Endothelial cell of umbilical vein (primary cell): ENCODE measurements around the gene IKZF3. TPM values are rescaled to one million over a fixed set of nuclear protein-coding genes. Genes with fewer than 3 reads are reported as not detected.

Source experiments
- BruUV-seq: library from RNA; stranded (reverse); fragments of 400-500 nt; replicated peaks from 2 replicates; lab custom pipeline; 2021; lab: Mats Ljungman, UMichigan
- CTCF ChIA-PET: fragments of 300-600, 350-600 bp; sonication (Branson Sonifier 250); formaldehyde crosslinking; loops from one replicate; lab custom pipeline; 2021; ENCODE audit warnings: antibody characterized with exemption, inconsistent platforms; lab: Charles Lee
- POLR2A ChIA-PET: fragments of 300-600, 350-600 bp; sonication (Branson Sonifier 250); formaldehyde crosslinking; loops from one replicate; lab custom pipeline; 2021; ENCODE audit warnings: antibody characterized with exemption, inconsistent platforms; lab: Charles Lee
- DNase-seq: peaks from one replicate; pipeline ENCODE4 v3.0.0-alpha.2; 2011; ENCODE audit warnings: low read depth, low spot score
- FAIRE-seq: peaks from 2 replicates; lab custom pipeline; 2011; peaks lifted over from hg19 to GRCh38; lab: Jason Lieb, UNC
- H2AFZ ChIP-seq: 2 replicates; pipeline ENCODE4 v1.6.0; 2012; ENCODE audit warnings: low read depth, low read length, control low read depth, inconsistent platforms
- H3K27ac ChIP-seq: 2 replicates; pipeline ENCODE4 v1.5.1; 2011; ENCODE audit warnings: low read depth, mild to moderate bottlenecking, control low read depth, low read length, moderate library complexity; ENCODE audit not compliant: insufficient read depth
- H3K27me3 ChIP-seq, 2 experiments: 2 replicates each; pipeline versions ENCODE4 v1.6.0 to v1.6.1; 2011; ENCODE audit warnings: low read length in 2 of 2, mixed read lengths in 1 of 2; ENCODE audit not compliant: control insufficient read depth in 2 of 2, insufficient read depth in 2 of 2
- H3K36me3 ChIP-seq, 2 experiments: 2 replicates in 1 of 2; 3 replicates in 1 of 2; pipeline ENCODE4 v1.5.1; 2011; ENCODE audit warnings: low read length in 2 of 2, mild to moderate bottlenecking in 1 of 2, moderate library complexity in 1 of 2; ENCODE audit not compliant: control insufficient read depth in 2 of 2, insufficient read depth in 2 of 2; ENCODE audit errors: extremely low read depth in 1 of 2
- H3K4me1 ChIP-seq: 3 replicates; pipeline ENCODE4 v1.5.1; 2011; ENCODE audit warnings: mild to moderate bottlenecking, low read length; ENCODE audit not compliant: control insufficient read depth, insufficient read depth; ENCODE audit errors: extremely low read depth
- H3K4me2 ChIP-seq: 2 replicates; pipeline ENCODE4 v1.6.1; 2011; ENCODE audit warnings: low read length, control low read depth, mixed read lengths; ENCODE audit not compliant: insufficient read depth
- H3K4me3 ChIP-seq, 3 experiments: fragments of 200-600 bp in 1 of 3; sonication (generic), shearing (Covaris generic) in 1 of 3; replicated peaks in 1 of 3; 2 replicates each; pipeline ENCODE4 v1.5.1; 2011 to 2016; ENCODE audit warnings: control low read depth in 3 of 3, low read length in 3 of 3, mild to moderate bottlenecking in 2 of 3, inconsistent platforms in 1 of 3, low read depth in 1 of 3, moderate library complexity in 1 of 3; ENCODE audit not compliant: insufficient read depth in 1 of 3
- H3K79me2 ChIP-seq: 2 replicates; pipeline ENCODE4 v1.6.0; 2012; ENCODE audit warnings: low read length, inconsistent platforms; ENCODE audit not compliant: control insufficient read depth, insufficient read depth
- H3K9ac ChIP-seq: replicated peaks from 2 replicates; pipeline ENCODE3; 2011; ENCODE audit warnings: low read length, control low read depth; ENCODE audit not compliant: insufficient read depth; ENCODE audit errors: extremely low read depth
- H3K9me1 ChIP-seq: replicated peaks from 3 replicates; pipeline ENCODE4 v1.6.0; 2011; ENCODE audit warnings: mild to moderate bottlenecking, low read length; ENCODE audit not compliant: control insufficient read depth, insufficient read depth; ENCODE audit errors: extremely low read depth
- H3K9me3 ChIP-seq: replicated peaks from 2 replicates; pipeline ENCODE4 v1.5.1; 2012; ENCODE audit warnings: low read length, inconsistent platforms; ENCODE audit not compliant: control insufficient read depth, insufficient read depth
- H4K20me1 ChIP-seq: replicated peaks from 2 replicates; pipeline ENCODE3; 2011; ENCODE audit warnings: mild to moderate bottlenecking, low read length; ENCODE audit not compliant: control insufficient read depth, insufficient read depth; ENCODE audit errors: extremely low read depth
- CTCF ChIP-seq, 2 donors: IDR thresholded peaks; 1 replicate in 1 of 2; 2 replicates in 1 of 2; pipeline ENCODE4 v1.5.1; 2011; ENCODE audit warnings: low read length in 2 of 2, mild to moderate bottlenecking in 2 of 2, moderate library complexity in 2 of 2, control low read depth in 1 of 2, inconsistent platforms in 1 of 2, low read depth in 1 of 2; ENCODE audit not compliant: insufficient read depth in 1 of 2; ENCODE audit errors: extremely low read depth in 1 of 2
- EZH2 ChIP-seq: IDR thresholded peaks from 2 replicates; pipeline ENCODE4 v1.6.1; 2012; ENCODE audit warnings: borderline replicate concordance, low read depth, mild to moderate bottlenecking, moderate library complexity, low read length, inconsistent platforms; ENCODE audit not compliant: severe bottlenecking
- FOS ChIP-seq: IDR thresholded peaks from 2 replicates; pipeline ENCODE4 v1.6.1; 2011; ENCODE audit warnings: mild to moderate bottlenecking, low read length, moderate library complexity, borderline replicate concordance; ENCODE audit not compliant: insufficient read depth
- GATA2 ChIP-seq: IDR thresholded peaks from 2 replicates; pipeline ENCODE4 v1.7.0; 2011; ENCODE audit warnings: low read depth, mild to moderate bottlenecking, moderate library complexity, mixed read lengths, low read length; ENCODE audit not compliant: insufficient read length, insufficient read depth
- JUN ChIP-seq: IDR thresholded peaks from 2 replicates; pipeline ENCODE4 v1.6.1; 2011; ENCODE audit warnings: borderline replicate concordance, low read depth; ENCODE audit not compliant: insufficient read length, insufficient read depth
- MYC ChIP-seq: IDR thresholded peaks from one replicate; pipeline ENCODE4 v1.6.1; 2011; ENCODE audit warnings: mild to moderate bottlenecking, low read depth, low read length
- POLR2A ChIP-seq: IDR thresholded peaks from 2 replicates; pipeline ENCODE4 v1.6.1; 2012; ENCODE audit warnings: low read depth, mild to moderate bottlenecking, control low read depth, low read length
- POLR2AphosphoS5 ChIP-seq: IDR thresholded peaks from 2 replicates; pipeline ENCODE4 v1.6.1; 2012; ENCODE audit warnings: low read depth, mild to moderate bottlenecking, control low read depth, low read length, moderate library complexity; ENCODE audit not compliant: insufficient read depth
- dilution Hi-C: fragments of 300-500 bp; cut with MboI; formaldehyde crosslinking; loops from one replicate; pipeline ENCODE4 v1.15.0; 2019; ENCODE audit warnings: low sequenced_read_pairs; ENCODE audit not compliant: extremely low pct_ligation_motif_present
- intact Hi-C: fragments of 100-400 bp; cut with micrococcal nuclease; formaldehyde crosslinking; loops from one replicate; pipeline ENCODE4 v1.10.0; 2022
- polyA plus RNA-seq, 4 experiments: library from polyadenylated mRNA; depleted of rRNA in 3 of 4; stranded (reverse) in 3 of 4; unstranded in 1 of 4; fragments of >200 nt; gene quantifications; 2 replicates each; pipeline versions ENCODE4 v1.2.1 to v1.2.3, GENCODE V29; 2011 to 2012; ENCODE audit warnings: missing spikeins in 1 of 4
- total RNA-seq: library from RNA; stranded (reverse); gene quantifications from 2 replicates; pipeline ENCODE4 v1.2.3, GENCODE V29; 2021
- TF ChIP-seq, protein P1 (sequence below): IDR thresholded peaks from 2 replicates; pipeline ENCODE4 v1.6.1; 2011; ENCODE audit not compliant: insufficient read depth, insufficient read length

The IKZF3 gene
- total and polyA plus RNA-seq, 2 donors (not counting 3 experiments of a cell fraction or from before 2014, with no cell fraction given) = not detected

- CTCF ChIA-PET = interaction anchor here (0.6 to 1.1 kb wide), 4 partner anchors 8 to 82 kb away, joined by 3 to 4 read pairs (median 3); partner anchors contain the start of gene MIEN1
Measured at GRCh38 chr17:39812466-39812865, 51.6 kb downstream of the IKZF3 start.

More at GRCh38 chr17:39812466-39812865, 51.6 kb downstream of the IKZF3 start:
- no peaks in the 10 kb centered on the region for H3K9me1 ChIP-seq
- H3K9me3 ChIP-seq = no peaks in the 10 kb centered on the region
- no peak for FAIRE-seq
- no peak overlapping the region for H2AFZ ChIP-seq
- peaks cover 31 to 51% of the 10 kb centered on the region in 2 experiments for H3K27me3 ChIP-seq
- POLR2A ChIA-PET = no interaction called here
- intact Hi-C loops = no loop called here
- no peaks in the 10 kb centered on the region for H3K79me2 ChIP-seq
- dilution Hi-C loops = no loop called here
- H3K4me1 ChIP-seq = no peaks in the 10 kb centered on the region
- BruUV-seq = no TSS peak
- H3K4me2 ChIP-seq = no peak overlapping the region
- no peak for TF ChIP-seq EZH2
- no peak for TF ChIP-seq POLR2A
- TF ChIP-seq FOS = no peak
- no peak for TF ChIP-seq GATA2
- no peak for TF ChIP-seq POLR2AphosphoS5
- no peak for TF ChIP-seq JUN
- TF ChIP-seq, protein P1, sequence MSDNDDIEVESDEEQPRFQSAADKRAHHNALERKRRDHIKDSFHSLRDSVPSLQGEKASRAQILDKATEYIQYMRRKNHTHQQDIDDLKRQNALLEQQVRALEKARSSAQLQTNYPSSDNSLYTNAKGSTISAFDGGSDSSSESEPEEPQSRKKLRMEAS = no peak
- TF ChIP-seq MYC = no peak
- no peak for TF ChIP-seq CTCF (IDR thresholded peaks at IDR 0.05; ENCODE audit: extremely low read depth in 1 of 2, insufficient read depth in 1 of 2, low read depth in 1 of 2, low read length in 2 of 2)
- no peak overlapping the region for H3K9ac ChIP-seq
- no peak overlapping the region for H3K27ac ChIP-seq
- H3K4me3 ChIP-seq = no peak overlapping the region
- no peaks in the 10 kb centered on the region for H4K20me1 ChIP-seq
- no peak for DNase-seq
- no peaks in the 10 kb centered on the region for H3K36me3 ChIP-seq
